ENCODE results near the gene GLP2R. TPM values are rescaled to one million over a fixed set of nuclear protein-coding genes. Genes with fewer than 3 reads are reported as not detected.

The GLP2R gene
- total and polyA plus RNA-seq, 2 of the 8 experiments (the other 6 are each of a cell fraction or from before 2014, with no cell fraction given) = not detected

DNA sequence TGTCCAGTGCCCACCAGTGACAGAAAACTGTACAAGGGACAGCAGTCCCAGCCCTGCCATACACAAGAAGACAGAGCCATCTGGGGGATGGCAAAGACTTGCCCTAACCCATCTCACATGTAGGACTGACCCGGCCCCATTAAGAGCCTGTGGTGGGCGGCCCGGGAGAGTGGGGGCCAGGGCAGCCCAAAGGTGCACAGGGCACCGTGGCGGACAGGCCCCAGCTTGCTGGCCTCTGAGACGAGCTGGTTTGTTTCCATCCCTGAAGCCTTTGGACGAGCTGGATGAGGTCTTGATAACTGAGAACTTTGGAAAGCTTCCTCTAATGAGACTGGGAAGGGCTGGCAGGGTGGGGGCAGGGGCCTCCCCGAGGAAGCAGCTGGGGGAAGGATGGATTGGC lies 90.4 kb downstream of the GLP2R start (continued):
- TF ChIP-seq EP300 (IDR thresholded peaks at IDR 0.05; ENCODE audit: borderline replicate concordance in 1 of 2, low read depth in 2 of 2, low read length in 2 of 2) (no peak), GABPA (IDR thresholded peaks at IDR 0.05; ENCODE audit: borderline replicate concordance, insufficient read depth, low read length) (no peak), SRF (IDR thresholded peaks at IDR 0.05; ENCODE audit: low read depth, low read length) (no peak), SUZ12 (IDR thresholded peaks at IDR 0.05; ENCODE audit: low read length) (no peak), POLR2AphosphoS5 (IDR thresholded peaks at IDR 0.05; ENCODE audit: low read depth, low read length) (no peak), RFX5 (IDR thresholded peaks at IDR 0.05; ENCODE audit: borderline replicate concordance, low read depth, low read length) (no peak)

Data from H1 (cell line).